GM21381 (cell line): Measurements from ENCODE around the gene EPM2AIP1.
"Not testable (repeated sequence)": the region's sequence is repeated elsewhere in the genome, so short reads cannot be mapped to it uniquely, and the experiment has no call there.

Experiments used
- ATAC-seq: cut with Tn5 transposase; IDR thresholded peaks from one replicate; pipeline ENCODE4 v1.9.1; 2021; ENCODE audit warnings: mild to moderate bottlenecking, moderate library complexity; ENCODE audit not compliant: unreplicated experiment

EPM2AIP1 gene

GRCh38 chr3:36993326-36994283, 674 bp upstream of the EPM2AIP1 start, which contains the start of gene MLH1:
MLH1 (plus strand) TSS chr3:36993518; CDS start chr3:36993548, 30 bp downstream.
- ATAC-seq = peak; percentile 90

GRCh38 chr3:36991923-36992805, 767 bp downstream of the EPM2AIP1 start:
- ATAC-seq = no peak

GRCh38 chr3:36991147-36991546, 1.8 kb downstream of the EPM2AIP1 start:
- ATAC-seq = no peak

GRCh38 chr3:36989568-36989967, 3.4 kb downstream of the EPM2AIP1 start:
- no peak for ATAC-seq

DNA sequence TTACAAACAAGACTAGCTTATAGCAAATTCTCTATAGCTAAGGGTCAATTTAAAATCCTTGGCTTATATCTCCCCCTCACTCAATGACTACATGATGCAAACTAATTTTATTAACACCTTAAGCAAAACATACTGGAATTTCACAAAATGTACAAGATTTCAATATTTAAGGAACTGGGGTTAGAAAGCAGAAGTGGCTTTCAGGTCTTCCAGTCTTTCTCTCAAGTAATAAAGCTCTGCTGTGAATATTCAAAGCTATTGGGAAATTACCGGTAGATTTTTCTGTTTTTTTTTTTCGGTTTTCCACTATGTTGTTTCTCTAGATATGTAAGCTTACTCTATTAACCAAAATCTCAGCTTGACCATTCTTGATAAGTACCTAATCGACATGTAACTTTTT, 3.9 kb downstream of the EPM2AIP1 start:
- no peak for ATAC-seq

GRCh38 chr3:36988356-36988755, 4.6 kb downstream of the EPM2AIP1 start:
- ATAC-seq = no peak

- no peak for ATAC-seq
Measured at GRCh38 chr3:36981006-36981405, 11.9 kb downstream of the EPM2AIP1 start.

DNA sequence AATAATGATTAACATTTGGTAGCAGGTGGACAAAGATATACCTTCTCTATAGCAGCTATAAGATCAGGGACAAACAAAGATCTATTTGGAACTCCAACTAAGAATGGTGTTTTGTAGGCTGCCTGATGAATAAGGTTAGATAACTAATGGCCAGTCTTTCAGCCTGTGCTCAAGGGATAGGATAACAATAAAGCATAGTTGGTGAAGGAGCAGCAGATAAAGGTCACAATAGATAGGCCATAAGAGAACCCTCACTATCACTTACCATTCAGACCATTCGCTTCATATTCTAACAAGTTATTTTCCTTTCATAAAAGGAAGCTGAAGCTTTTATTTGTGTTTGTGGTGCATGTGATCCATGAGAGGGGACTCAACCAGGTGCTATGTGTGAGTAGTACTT, 19.8 kb downstream of the EPM2AIP1 start:
- ATAC-seq = no peak

DNA sequence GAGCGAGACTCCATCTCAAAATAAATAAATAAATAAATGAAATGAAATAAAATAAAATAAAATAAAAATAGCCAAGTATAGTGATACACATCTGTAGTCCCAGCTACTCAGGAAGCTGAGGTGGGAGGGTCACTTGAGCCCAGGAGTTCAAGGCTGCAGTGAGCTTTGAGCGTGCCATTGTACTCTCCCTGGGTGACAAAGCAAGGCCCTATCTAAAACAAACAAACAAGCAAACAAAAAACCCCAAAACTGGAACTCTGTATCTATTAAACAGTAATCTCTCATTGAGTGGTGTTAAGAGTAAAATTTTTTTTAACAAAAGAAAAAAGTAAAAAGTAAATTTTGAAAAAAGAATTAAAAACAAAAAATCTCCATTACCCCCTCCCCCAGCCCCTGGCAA, 20.8 kb downstream of the EPM2AIP1 start:
- no peak for ATAC-seq

GRCh38 chr3:36969540-36970432, 23.1 kb downstream of the EPM2AIP1 start:
- ATAC-seq = peak; percentile 99

DNA sequence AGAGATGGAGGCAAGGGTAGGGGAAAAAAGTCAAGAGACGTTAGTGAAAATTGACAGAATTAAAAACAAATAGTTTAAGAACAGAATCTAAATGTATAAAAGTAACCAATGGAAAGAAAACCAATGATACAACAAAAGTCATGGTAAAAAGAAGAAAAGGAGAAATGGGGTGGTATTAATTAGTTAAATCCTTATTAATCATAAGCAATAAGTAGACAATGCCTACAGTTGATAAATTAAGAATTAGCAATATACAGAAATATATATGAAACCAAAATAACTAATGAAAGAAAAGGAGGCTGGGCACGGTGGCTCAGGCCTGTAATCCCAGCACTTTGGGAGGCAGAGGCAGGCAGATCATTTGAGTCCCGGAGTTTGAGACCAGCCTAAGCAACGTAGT, 23.8 kb downstream of the EPM2AIP1 start:
- ATAC-seq = no peak

DNA sequence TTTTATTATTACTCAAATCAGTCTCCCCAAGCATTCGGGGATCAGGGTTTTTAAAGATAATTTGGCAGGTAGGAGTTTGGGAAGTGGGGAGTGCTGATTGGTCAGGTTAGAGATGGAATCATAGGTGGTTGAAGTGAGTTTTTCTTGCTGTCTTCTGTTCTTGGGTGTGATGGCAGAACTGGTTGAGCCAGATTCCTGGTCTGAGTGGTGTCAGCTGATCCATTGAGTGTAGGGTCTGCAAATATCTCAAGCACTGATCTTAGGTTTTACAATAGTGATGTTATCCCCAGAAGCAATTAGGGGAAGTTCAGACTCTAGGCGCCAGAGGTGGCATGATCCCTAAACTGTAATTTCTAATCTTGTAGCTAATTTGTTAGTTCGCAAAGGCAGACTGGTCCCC, 27.5 kb downstream of the EPM2AIP1 start:
- ATAC-seq = no peak

GRCh38 chr3:36964817-36965216, 28.1 kb downstream of the EPM2AIP1 start:
- peak; percentile 49 for ATAC-seq

DNA sequence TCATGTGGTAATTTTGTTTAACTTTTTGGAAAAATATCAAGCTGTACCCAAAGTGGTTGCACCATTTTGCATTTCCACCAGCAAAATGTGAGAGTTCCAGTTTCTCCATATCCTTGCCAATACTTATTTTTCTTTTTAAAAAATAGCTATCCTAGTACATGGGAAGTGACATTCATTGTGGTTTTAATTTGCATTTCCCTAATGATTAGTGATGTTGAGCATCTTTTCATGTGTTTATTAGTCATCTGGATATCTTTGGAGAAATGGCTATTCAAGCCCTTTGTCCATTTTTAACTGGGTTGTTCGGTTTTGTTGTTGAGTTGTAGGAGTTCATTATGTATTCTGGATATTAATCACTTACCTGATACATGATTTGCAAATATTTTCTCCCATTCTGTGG, 28.6 kb downstream of the EPM2AIP1 start:
- ATAC-seq = no peak

GRCh38 chr3:36963008-36963407, 29.9 kb downstream of the EPM2AIP1 start:
- ATAC-seq = not testable (repeated sequence)

- ATAC-seq = no peak
Measured at GRCh38 chr3:36960502-36960901, 32.4 kb downstream of the EPM2AIP1 start.

GRCh38 chr3:36959821-36960220, 33.1 kb downstream of the EPM2AIP1 start:
- no peak for ATAC-seq

- ATAC-seq = no peak
Measured at GRCh38 chr3:36957862-36958686, 34.9 kb downstream of the EPM2AIP1 start.

GRCh38 chr3:36957063-36957462, 35.9 kb downstream of the EPM2AIP1 start:
- ATAC-seq = no peak

DNA sequence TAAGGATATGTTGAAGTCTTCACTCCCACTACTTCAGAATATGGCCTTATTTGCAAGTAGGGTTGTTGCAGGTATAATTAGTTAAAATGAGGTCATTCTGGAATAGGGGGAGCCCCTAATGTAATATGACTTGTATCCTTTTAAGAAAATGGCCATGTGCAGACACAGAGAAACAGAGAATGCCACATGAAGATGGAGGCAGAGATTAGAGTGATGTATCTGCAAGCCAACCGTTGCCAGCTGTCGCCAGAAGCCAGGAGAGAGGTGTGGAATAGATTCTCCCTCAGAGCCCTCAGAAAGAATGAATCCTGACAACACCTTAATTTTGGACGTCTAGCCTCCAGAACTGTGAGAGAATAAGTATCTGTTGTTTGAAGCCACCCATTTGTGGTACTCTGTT, 36.8 kb downstream of the EPM2AIP1 start:
- ATAC-seq = no peak
